ENCODE data around the gene KIF13A. TPM values are rescaled to one million over a fixed set of nuclear protein-coding genes. Genes with fewer than 3 reads are reported as not detected.

The KIF13A gene
- total RNA-seq, 4 donors from 2014 or later, result 38.6 to 64.3 (median 43.9) TPM

- no peak for TF ChIP-seq CTCF (IDR thresholded peaks at IDR 0.05)
- no peak for ATAC-seq (ENCODE audit: low FRiP score)
- no peak for DNase-seq (ENCODE audit: low spot score)
These were observed 85.9 kb downstream of the KIF13A start for GRCh38 chr6:17901493-17901892.

GRCh38 chr6:17900011-17900410 is 87.4 kb downstream of the KIF13A start:
- ATAC-seq (ENCODE audit: low FRiP score) (no peak), DNase-seq (ENCODE audit: low spot score) (no peak)
- no peak for TF ChIP-seq CTCF (IDR thresholded peaks at IDR 0.05)

GRCh38 chr6:17899491-17899890 is 87.9 kb downstream of the KIF13A start:
- DNase-seq (ENCODE audit: low spot score), result no peak
- TF ChIP-seq CTCF (IDR thresholded peaks at IDR 0.05), result no peak
- no peak for ATAC-seq (ENCODE audit: low FRiP score)

GRCh38 chr6:17897681-17898080 is 89.8 kb downstream of the KIF13A start:
- no peak for ATAC-seq (ENCODE audit: low FRiP score)
- TF ChIP-seq CTCF (IDR thresholded peaks at IDR 0.05), result no peak

GRCh38 chr6:17894905-17895304 is 92.5 kb downstream of the KIF13A start:
- no peak for TF ChIP-seq CTCF (IDR thresholded peaks at IDR 0.05)
- ATAC-seq (ENCODE audit: low FRiP score), result no peak
- DNase-seq (ENCODE audit: low spot score), result no peak

More at GRCh38 chr6:17897681-17898080, 89.8 kb downstream of the KIF13A start:
- no peak for DNase-seq (ENCODE audit: low spot score)

GRCh38 chr6:17894191-17894590 is 93.2 kb downstream of the KIF13A start:
- DNase-seq (ENCODE audit: low spot score) (no peak), ATAC-seq (ENCODE audit: low FRiP score) (no peak)
- no peak for TF ChIP-seq CTCF (IDR thresholded peaks at IDR 0.05)

- ATAC-seq (ENCODE audit: low FRiP score) (no peak), DNase-seq (ENCODE audit: low spot score) (no peak)
- no peak for TF ChIP-seq CTCF (IDR thresholded peaks at IDR 0.05)
These were observed 95.2 kb downstream of the KIF13A start for GRCh38 chr6:17892097-17892686.
